ENCODE measurements around the gene SNIP1.
A peak's percentile ranks its signal among the peaks of the same experiment; 100 is the strongest.
"Not testable (repeated sequence)": the region's sequence is repeated elsewhere in the genome, so short reads cannot be mapped to it uniquely, and the experiment has no call there.

SNIP1 gene

GRCh38 chr1:37558411-37558810, 4.3 kb upstream of the SNIP1 start:
- no peak for DNase-seq

GRCh38 chr1:37557402-37557801, 3.3 kb upstream of the SNIP1 start:
- DNase-seq, result no peak

- DNase-seq, result no peak
Observed at GRCh38 chr1:37556712-37557196, 2.7 kb upstream of the SNIP1 start, which contains the start of gene DNALI1. Gene DNALI1 (plus strand): TSS chr1:37556940. CDS start chr1:37556995, 55 bp downstream.

- no peak for DNase-seq
Observed at GRCh38 chr1:37553598-37553926, 531 bp downstream of the SNIP1 start.

- no peak for DNase-seq
Observed at GRCh38 chr1:37549341-37549740, 4.8 kb downstream of the SNIP1 start.

GRCh38 chr1:37545019-37545418, 9.1 kb downstream of the SNIP1 start:
- no peak for DNase-seq

- no peak for DNase-seq
Observed at GRCh38 chr1:37544530-37544929, 9.6 kb downstream of the SNIP1 start.

GRCh38 chr1:37540036-37540785, 13.9 kb downstream of the SNIP1 start:
- no peak for DNase-seq

GRCh38 chr1:37539154-37539553, 14.9 kb downstream of the SNIP1 start:
- DNase-seq, result not testable (repeated sequence)

- DNase-seq, result peak in 1 of 2 experiments; percentile 28
Observed at GRCh38 chr1:37537378-37537777, 16.7 kb downstream of the SNIP1 start.

GRCh38 chr1:37533317-37534093, 20.6 kb downstream of the SNIP1 start:
- no peak for DNase-seq

- not testable (repeated sequence) for DNase-seq
Observed at GRCh38 chr1:37532418-37533156, 21.5 kb downstream of the SNIP1 start.

- not testable (repeated sequence) for DNase-seq
Observed at GRCh38 chr1:37529888-37530287, 24.2 kb downstream of the SNIP1 start.

GRCh38 chr1:37519613-37520012, 34.5 kb downstream of the SNIP1 start:
- no peak for DNase-seq

GRCh38 chr1:37518929-37519328, 35.2 kb downstream of the SNIP1 start:
- not testable (repeated sequence) for DNase-seq

GRCh38 chr1:37518241-37518640, 35.9 kb downstream of the SNIP1 start:
- DNase-seq, result not testable (repeated sequence)

GRCh38 chr1:37517569-37517968, 36.5 kb downstream of the SNIP1 start:
- DNase-seq, result no peak

- DNase-seq, result no peak
Observed at GRCh38 chr1:37515185-37516034, 38.7 kb downstream of the SNIP1 start.

- DNase-seq, result peak; percentile 40 to 56
Observed at GRCh38 chr1:37514350-37515184, 39.5 kb downstream of the SNIP1 start, which contains the start of gene MEAF6. Gene MEAF6 (minus strand): TSS chr1:37514766. CDS start chr1:37514746, 20 bp downstream.

GRCh38 chr1:37513795-37514349, 40.2 kb downstream of the SNIP1 start:
- DNase-seq, result no peak

GRCh38 chr1:37509181-37509580, 44.9 kb downstream of the SNIP1 start:
- DNase-seq, result peak; percentile 8 to 54
